ENCODE data around the gene PTK6.

Gene PTK6

GRCh38 chr20:63557481-63557891 lies 20.3 kb upstream of the PTK6 start:
- TF ChIP-seq SNAI2 (CRISPR knock-in tag; IDR thresholded peaks at IDR 0.05) (no peak), GLIS3 (CRISPR knock-in tag; IDR thresholded peaks at IDR 0.05) (no peak), TOX (CRISPR knock-in tag; IDR thresholded peaks at IDR 0.05; ENCODE audit: borderline replicate concordance) (no peak), ZFP30 (CRISPR knock-in tag; IDR thresholded peaks at IDR 0.05) (no peak), CSRNP3 (CRISPR knock-in tag; IDR thresholded peaks at IDR 0.05) (no peak), POU6F1 (CRISPR knock-in tag; IDR thresholded peaks at IDR 0.05; ENCODE audit: borderline replicate concordance, low read depth) (no peak), ZFP3 (CRISPR knock-in tag; IDR thresholded peaks at IDR 0.05) (no peak)
- no peak for ATAC-seq

- ATAC-seq = no peak
- no peak for TF ChIP-seq ZFP3 (CRISPR knock-in tag; IDR thresholded peaks at IDR 0.05)
- TF ChIP-seq POU6F1 (CRISPR knock-in tag; IDR thresholded peaks at IDR 0.05; ENCODE audit: borderline replicate concordance, low read depth) = no peak
- TF ChIP-seq SNAI2 (CRISPR knock-in tag; IDR thresholded peaks at IDR 0.05) = no peak
- TF ChIP-seq ESRRG (CRISPR knock-in tag; IDR thresholded peaks at IDR 0.05) = no peak
- TF ChIP-seq TSHZ2 (CRISPR knock-in tag; IDR thresholded peaks at IDR 0.05) = no peak
- TF ChIP-seq CREB5 (CRISPR knock-in tag; IDR thresholded peaks at IDR 0.05; ENCODE audit: low read depth) = no peak
- TF ChIP-seq ARNTL (CRISPR knock-in tag; IDR thresholded peaks at IDR 0.05; ENCODE audit: borderline replicate concordance, low read depth) = no peak
- no peak for TF ChIP-seq GLIS3 (CRISPR knock-in tag; IDR thresholded peaks at IDR 0.05)
- TF ChIP-seq OSR1 (CRISPR knock-in tag; IDR thresholded peaks at IDR 0.05) = no peak
- TF ChIP-seq RARB (CRISPR knock-in tag; IDR thresholded peaks at IDR 0.05) = no peak
- no peak for TF ChIP-seq ISL1 (CRISPR knock-in tag; IDR thresholded peaks at IDR 0.05)
- no peak for TF ChIP-seq CSDC2 (CRISPR knock-in tag; IDR thresholded peaks at IDR 0.05)
- no peak for TF ChIP-seq TCF4 (CRISPR knock-in tag; IDR thresholded peaks at IDR 0.05; ENCODE audit: borderline replicate concordance)
- TF ChIP-seq ZNF70 (CRISPR knock-in tag; IDR thresholded peaks at IDR 0.05) = no peak
- TF ChIP-seq PATZ1 (CRISPR knock-in tag; IDR thresholded peaks at IDR 0.05; ENCODE audit: borderline replicate concordance) = no peak
- TF ChIP-seq TOX (CRISPR knock-in tag; IDR thresholded peaks at IDR 0.05; ENCODE audit: borderline replicate concordance) = no peak
Observed at GRCh38 chr20:63556873-63557478, 19.8 kb upstream of the PTK6 start.
